NCI-H526 treated with DMSO at 0.1 percent for 48 hours (cell line): ENCODE measurements around the gene CCL1.

Source experiments
- DNase-seq: peaks from one replicate; lab custom pipeline; 2025; lab: John Stamatoyannopoulos, UW

Gene CCL1

GRCh38 chr17:34382621-34383124 is 19.6 kb upstream of the CCL1 start:
- no peak for DNase-seq

GRCh38 chr17:34379868-34380267 is 16.8 kb upstream of the CCL1 start:
- DNase-seq: no peak

DNA sequence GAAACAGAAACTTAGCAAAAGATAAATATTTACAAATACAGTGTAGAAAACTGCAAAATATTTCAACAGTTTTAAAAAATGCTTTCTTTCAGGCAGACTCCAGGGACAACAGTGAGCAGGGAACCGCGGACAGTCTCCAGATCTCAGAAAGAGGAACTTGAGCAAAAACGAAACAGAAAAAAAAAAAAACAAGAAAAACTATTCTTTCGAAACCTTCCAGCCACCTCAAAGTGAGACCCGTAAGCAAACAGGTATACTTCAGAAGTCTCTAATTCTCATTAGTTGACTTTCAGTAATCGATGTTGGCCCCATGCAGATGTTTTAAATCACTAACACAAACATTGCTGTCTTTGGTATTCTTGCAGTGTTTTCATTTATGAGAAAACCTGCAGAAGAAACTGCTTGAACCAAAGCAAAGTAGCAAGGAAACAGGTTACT is 15.7 kb upstream of the CCL1 start:
- no peak for DNase-seq

- DNase-seq: no peak
These were observed 14.2 kb upstream of the CCL1 start for GRCh38 chr17:34377078-34377823.

DNA sequence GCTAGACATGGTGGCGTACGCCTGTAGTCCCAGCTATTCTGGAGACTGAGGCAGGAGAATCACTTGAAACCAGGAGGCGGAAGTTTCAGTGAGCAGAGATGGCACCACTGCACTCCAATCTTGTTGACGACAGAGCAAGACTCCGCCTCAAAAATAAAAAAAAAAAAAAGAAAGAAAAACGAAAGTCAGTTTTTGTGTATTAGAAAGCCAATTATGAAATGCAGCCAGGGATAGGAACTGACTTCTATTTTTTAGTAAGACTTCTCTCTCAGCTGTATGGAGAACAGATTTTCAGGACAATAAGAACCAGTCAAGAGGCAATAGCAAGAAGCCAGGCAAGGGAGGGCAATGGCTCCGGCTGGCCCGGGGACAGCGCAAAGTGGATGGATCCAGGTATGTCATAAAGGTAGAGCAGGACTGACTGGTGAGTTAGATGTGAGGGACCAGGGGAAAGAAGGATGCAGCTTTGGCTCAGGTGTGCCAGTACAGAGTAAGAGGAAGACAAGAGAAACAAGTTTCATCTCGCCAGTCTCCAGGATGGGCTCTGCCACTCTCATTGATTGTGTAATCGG is 12.5 kb upstream of the CCL1 start:
- DNase-seq: no peak

DNA sequence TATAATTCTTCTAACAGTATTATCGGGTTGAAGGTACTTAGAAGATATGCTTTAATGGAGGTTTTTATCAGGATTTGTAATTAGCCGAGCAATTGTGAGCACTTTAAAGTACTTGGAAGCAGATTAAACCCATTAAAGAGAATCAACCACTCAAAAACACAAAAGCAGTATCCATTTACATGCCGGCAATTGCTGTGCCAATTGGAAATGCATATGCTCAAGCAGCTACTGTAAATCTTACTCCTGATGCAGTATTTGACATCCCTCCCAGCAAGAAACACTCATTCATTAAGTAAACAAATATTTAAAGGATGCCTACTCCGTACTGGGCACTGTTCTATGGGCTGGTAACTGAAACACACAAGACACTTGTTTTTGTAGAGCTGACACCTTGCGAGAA is 11.4 kb upstream of the CCL1 start:
- no peak for DNase-seq

DNA sequence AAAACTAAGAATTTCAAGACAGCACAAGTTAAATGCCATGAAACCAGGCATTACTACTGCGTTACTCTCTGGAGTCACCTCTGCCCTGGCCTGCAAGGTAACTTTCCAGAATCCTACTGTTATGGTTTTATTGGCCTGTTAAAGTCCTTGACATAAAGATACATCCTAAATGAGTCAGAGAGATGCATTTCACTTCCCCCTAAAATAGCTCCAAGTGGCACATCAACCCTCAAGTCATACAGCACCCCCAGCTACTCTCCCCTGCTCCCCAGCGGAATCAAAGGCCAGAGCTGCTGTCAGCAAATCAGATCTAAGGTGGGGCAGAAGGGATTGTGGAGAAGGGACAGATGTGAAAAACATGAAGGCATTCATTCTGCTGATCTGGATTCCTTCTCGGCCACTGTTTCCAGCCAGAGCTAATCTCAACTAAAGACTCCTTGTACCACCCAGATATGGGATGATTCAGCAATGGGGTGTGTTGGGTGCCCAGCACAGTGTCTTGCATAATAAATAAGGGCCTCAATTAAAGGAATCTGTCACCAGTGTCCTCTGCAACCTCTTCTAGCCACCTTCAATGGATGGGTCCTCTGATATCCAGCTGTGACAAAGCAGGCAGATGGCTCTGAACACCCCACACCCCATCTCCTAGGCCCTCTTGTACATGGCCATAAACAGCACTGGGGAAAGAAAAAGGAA is 8.5 kb upstream of the CCL1 start:
- no peak for DNase-seq

- DNase-seq: no peak
These were observed 8.0 kb upstream of the CCL1 start for GRCh38 chr17:34370997-34371395.

DNA sequence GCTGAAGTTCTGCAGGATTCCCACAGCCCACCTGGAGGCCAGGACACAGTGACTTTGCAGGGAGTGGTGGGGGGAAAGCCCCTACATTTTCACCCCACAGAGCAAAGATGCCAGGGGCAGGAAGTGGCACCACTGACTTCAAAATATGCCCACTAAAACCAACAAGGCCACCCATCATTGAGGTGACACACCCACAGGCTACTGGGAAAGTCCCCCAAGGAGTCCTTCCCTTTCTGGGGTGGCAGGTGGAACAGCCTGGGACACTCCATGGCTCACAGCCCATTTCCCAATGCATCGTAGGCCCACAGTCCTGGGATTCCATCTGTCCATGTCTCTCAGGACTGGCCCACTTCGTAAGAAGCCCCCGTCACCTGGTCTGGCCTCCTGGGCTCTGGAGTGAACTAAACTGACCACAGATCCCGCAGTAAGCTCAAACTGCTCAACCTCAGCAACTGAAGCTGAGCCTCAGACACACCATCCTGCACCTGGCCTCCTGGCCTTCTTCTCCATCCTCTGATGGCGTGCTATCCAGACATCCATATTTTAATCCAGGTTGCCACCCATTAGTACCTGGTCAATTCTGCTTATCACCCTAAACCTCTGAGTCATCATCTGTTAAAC is 7.5 kb upstream of the CCL1 start:
- no peak for DNase-seq

- DNase-seq: no peak
These were observed 6.5 kb upstream of the CCL1 start for GRCh38 chr17:34369571-34369970.

DNA sequence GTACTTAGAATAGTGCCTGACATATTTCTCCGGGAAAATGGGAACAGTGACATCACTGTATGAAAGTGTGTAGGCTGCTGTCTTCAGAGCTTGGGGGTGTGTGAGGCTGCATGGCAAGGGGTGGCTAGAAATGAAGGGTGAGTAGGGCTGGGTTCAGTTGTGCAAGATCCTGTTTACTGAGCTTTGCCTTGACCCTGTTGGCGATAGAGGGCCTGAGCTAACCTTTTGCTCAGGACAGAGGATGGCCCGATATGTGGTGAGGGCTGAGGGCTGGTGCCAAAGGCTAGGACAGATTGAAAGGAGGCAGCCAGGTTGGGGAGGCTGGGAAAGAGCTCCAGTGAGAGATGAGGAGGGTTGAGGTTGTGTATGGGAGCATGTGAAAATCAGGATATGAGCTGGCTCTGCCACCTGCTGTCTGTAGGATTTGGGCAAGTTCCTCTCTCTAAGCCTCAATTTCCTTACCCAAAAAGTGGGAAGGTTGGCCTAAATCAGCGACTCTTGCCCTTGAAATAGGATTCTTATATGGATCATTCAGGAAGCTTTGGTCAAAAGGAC is 6.0 kb upstream of the CCL1 start:
- no peak for DNase-seq

DNA sequence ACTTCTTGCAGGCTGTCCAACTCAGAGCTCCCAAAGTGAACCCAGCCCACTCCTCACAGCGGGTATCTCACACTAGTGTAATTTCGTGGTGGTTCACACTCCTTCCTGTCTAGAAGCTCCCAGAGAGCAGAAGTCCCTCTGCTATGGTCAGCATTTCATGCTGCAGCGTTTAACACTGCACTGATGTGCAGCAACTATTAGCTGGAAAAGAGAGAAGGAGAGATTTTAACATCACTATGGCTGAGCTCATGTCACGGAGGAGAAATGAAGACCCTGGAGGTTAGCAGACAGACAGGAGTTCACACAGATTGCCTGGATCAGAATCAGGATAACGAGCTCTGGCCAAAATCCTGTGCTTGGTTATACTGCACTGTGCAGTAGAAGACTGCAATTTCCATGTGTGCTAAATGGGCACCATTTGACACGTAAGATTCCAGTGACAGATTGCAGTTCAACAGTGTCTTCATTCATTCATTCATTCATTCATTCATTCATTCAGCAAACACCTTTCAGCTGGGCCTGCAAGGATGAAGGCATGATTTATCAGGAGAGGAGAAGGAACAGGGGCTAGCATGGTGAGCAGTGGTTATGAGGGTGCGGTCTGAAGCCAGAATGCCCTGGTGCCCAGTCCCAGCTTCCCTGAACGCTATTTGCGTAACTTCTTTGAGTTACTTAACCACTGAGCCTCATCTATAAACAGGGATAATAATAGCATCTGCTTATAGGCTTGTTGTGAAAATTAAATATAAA is 5.3 kb upstream of the CCL1 start:
- DNase-seq: no peak

GRCh38 chr17:34367486-34368195 is 4.6 kb upstream of the CCL1 start:
- no peak for DNase-seq

- DNase-seq: no peak
These were observed 3.6 kb upstream of the CCL1 start for GRCh38 chr17:34366529-34367107.

DNA sequence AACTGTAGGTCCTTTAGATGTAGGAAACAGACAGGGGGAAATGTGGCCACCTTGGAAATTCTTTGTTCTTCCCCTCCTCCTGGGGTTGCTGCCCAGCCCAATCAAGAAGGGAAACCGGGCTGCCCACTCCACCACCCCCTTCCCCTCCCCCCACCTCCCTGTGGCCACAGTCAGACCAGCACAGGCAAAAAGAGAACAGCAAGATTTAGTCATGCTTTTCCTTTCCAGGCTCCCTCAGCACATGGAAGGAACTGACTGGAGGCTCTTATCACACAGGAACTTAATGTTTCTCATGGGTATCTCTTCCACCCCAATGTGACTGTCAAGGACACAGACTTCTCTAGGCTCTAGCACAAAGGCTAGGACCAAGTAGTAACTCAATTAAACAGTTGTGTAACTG is 3.0 kb upstream of the CCL1 start:
- DNase-seq: no peak

- no peak for DNase-seq
These were observed 2.3 kb upstream of the CCL1 start for GRCh38 chr17:34365340-34365739.

GRCh38 chr17:34364751-34365150 is 1.7 kb upstream of the CCL1 start:
- no peak for DNase-seq

DNA sequence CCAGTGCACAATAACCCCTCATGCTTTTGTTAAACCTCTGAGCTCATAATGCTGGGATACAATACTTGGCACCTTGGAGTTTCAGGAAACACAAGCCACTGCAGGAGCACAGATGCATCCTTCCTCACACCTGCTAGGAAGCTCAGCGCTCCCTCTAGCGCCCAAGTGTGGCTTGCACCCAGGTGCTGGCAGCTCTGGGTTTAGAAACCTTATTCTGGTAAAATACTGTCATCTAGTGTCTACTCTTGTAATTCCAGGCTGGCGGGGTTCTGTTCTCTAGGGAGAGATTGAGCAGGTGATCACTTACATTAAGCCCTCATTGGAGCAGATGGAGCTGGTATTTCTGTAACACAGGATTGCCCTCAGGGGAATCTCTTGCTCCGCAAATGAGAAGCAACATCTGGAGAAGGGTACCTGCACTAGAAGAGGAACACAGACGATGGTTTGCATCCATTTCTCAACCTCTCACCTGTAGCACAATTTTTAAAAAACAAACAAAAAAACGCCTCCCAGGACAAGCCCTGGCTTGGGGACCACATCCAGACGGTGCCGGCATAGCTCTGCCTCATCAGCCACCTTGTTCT is 1.5 kb downstream of the CCL1 start:
- peak; percentile 93 for DNase-seq

- no peak for DNase-seq
These were observed 2.3 kb downstream of the CCL1 start for GRCh38 chr17:34360601-34361270.

GRCh38 chr17:34358631-34359030 is 4.4 kb downstream of the CCL1 start:
- no peak for DNase-seq
